ENCODE data around the gene FRZB. TPM values are rescaled to one million over a fixed set of nuclear protein-coding genes. Genes with fewer than 3 reads are reported as not detected.

The FRZB gene
- total RNA-seq, 1 experiment from 2014 or later = 1.8 TPM

- ChIA-PET POLR2A (ENCODE audit: low non-redundant PET) (no interaction called here), CTCF (no interaction called here)
- no peaks in the 10 kb centered on the region for H3K36me3 ChIP-seq (ENCODE audit: insufficient read depth, low read length, poor library complexity, severe bottlenecking)
- peak overlapping the region; percentile 3 for H3K27ac ChIP-seq (ENCODE audit: low read depth, low read length, poor library complexity, severe bottlenecking)
- TF ChIP-seq CTCF (conservative IDR thresholded peaks at IDR 0.05; ENCODE audit: low read depth, low read length) (no peak), EZH2 (IDR thresholded peaks at IDR 0.05; ENCODE audit: borderline replicate concordance, low read depth, low read length, poor library complexity, severe bottlenecking) (no peak)
- H3K9me3 ChIP-seq (ENCODE audit: low read depth, low read length, poor library complexity, severe bottlenecking) = no peaks in the 10 kb centered on the region
- no peak overlapping the region for H3K4me3 ChIP-seq (ENCODE audit: low read depth, low read length, poor library complexity, severe bottlenecking)
- H3K27me3 ChIP-seq (replicated peaks; ENCODE audit: insufficient read depth, low read depth, low read length, poor library complexity) = no peaks in the 10 kb centered on the region
- no TSS peak for BruUV-seq (replicated peaks)
- no peak for DNase-seq (ENCODE audit: low spot score)
- H3K4me1 ChIP-seq (ENCODE audit: insufficient read depth, low read length, poor library complexity, severe bottlenecking) = peaks cover 30% of the 10 kb centered on the region
- intact Hi-C loops (cut with micrococcal nuclease; ENCODE audit: unreplicated experiment) = no loop called here
Measured at GRCh38 chr2:182818501-182818900, 47.9 kb downstream of the FRZB start.

GRCh38 chr2:182817558-182817957 lies 48.9 kb downstream of the FRZB start:
- H3K27ac ChIP-seq (ENCODE audit: low read depth, low read length, poor library complexity, severe bottlenecking) = no peak overlapping the region
- peaks cover 30% of the 10 kb centered on the region for H3K4me1 ChIP-seq (ENCODE audit: insufficient read depth, low read length, poor library complexity, severe bottlenecking)
- CTCF ChIA-PET = no interaction called here

GRCh38 chr2:182816866-182817265 lies 49.6 kb downstream of the FRZB start:
- Histone ChIP-seq H3K36me3 (ENCODE audit: insufficient read depth, low read length, poor library complexity, severe bottlenecking) (no peaks in the 10 kb centered on the region), H3K27me3 (replicated peaks; ENCODE audit: insufficient read depth, low read depth, low read length, poor library complexity) (no peaks in the 10 kb centered on the region), H3K9me3 (ENCODE audit: low read depth, low read length, poor library complexity, severe bottlenecking) (no peaks in the 10 kb centered on the region), H3K27ac (ENCODE audit: low read depth, low read length, poor library complexity, severe bottlenecking) (no peak overlapping the region), H3K4me3 (ENCODE audit: low read depth, low read length, poor library complexity, severe bottlenecking) (no peak overlapping the region), H3K4me1 (ENCODE audit: insufficient read depth, low read length, poor library complexity, severe bottlenecking) (peaks cover 30% of the 10 kb centered on the region)
- DNase-seq (ENCODE audit: low spot score) = peak; percentile 52
- intact Hi-C loops (cut with micrococcal nuclease; ENCODE audit: unreplicated experiment) = no loop called here
- no TSS peak for BruUV-seq (replicated peaks)
- ChIA-PET CTCF (no interaction called here), POLR2A (ENCODE audit: low non-redundant PET) (interaction anchor here (0.6 kb wide), 1 partner anchor 20 kb away, joined by 3 read pairs; no protein-coding TSS in a partner anchor)
- TF ChIP-seq CTCF (conservative IDR thresholded peaks at IDR 0.05; ENCODE audit: low read depth, low read length) (no peak), EZH2 (IDR thresholded peaks at IDR 0.05; ENCODE audit: borderline replicate concordance, low read depth, low read length, poor library complexity, severe bottlenecking) (no peak)

More at GRCh38 chr2:182817558-182817957, 48.9 kb downstream of the FRZB start:
- intact Hi-C loops (cut with micrococcal nuclease; ENCODE audit: unreplicated experiment) = no loop called here
- H3K27me3 ChIP-seq (replicated peaks; ENCODE audit: insufficient read depth, low read depth, low read length, poor library complexity) = no peaks in the 10 kb centered on the region
- no peak for TF ChIP-seq CTCF (conservative IDR thresholded peaks at IDR 0.05; ENCODE audit: low read depth, low read length)
- no peak for TF ChIP-seq EZH2 (IDR thresholded peaks at IDR 0.05; ENCODE audit: borderline replicate concordance, low read depth, low read length, poor library complexity, severe bottlenecking)
- H3K9me3 ChIP-seq (ENCODE audit: low read depth, low read length, poor library complexity, severe bottlenecking) = no peaks in the 10 kb centered on the region
- no peak overlapping the region for H3K4me3 ChIP-seq (ENCODE audit: low read depth, low read length, poor library complexity, severe bottlenecking)
- no peak for DNase-seq (ENCODE audit: low spot score)
- BruUV-seq (replicated peaks) = no TSS peak
- no peaks in the 10 kb centered on the region for H3K36me3 ChIP-seq (ENCODE audit: insufficient read depth, low read length, poor library complexity, severe bottlenecking)
- POLR2A ChIA-PET (ENCODE audit: low non-redundant PET) = no interaction called here
